ENCODE data around the gene SV2C.

DNA sequence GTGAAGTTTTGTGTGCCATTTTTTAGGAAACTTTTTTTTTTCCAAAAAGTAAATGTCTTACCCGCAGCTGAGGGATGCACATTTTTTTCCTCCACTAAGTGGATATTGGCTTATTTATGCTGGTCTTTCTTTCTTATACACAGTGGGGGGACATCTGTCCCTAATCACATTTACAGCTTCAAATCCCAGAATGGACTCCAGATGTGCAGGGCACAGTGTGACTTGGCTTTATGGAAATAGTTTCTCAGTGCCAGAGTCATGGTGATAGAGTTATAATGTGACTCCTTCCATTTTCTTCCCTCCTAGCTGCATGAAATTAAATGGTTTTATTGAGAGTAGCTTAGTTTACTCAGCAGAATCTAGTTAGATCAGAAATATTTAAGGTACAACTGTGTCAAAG, 66.5 kb downstream of the SV2C start:
- TF ChIP-seq, protein P1, sequence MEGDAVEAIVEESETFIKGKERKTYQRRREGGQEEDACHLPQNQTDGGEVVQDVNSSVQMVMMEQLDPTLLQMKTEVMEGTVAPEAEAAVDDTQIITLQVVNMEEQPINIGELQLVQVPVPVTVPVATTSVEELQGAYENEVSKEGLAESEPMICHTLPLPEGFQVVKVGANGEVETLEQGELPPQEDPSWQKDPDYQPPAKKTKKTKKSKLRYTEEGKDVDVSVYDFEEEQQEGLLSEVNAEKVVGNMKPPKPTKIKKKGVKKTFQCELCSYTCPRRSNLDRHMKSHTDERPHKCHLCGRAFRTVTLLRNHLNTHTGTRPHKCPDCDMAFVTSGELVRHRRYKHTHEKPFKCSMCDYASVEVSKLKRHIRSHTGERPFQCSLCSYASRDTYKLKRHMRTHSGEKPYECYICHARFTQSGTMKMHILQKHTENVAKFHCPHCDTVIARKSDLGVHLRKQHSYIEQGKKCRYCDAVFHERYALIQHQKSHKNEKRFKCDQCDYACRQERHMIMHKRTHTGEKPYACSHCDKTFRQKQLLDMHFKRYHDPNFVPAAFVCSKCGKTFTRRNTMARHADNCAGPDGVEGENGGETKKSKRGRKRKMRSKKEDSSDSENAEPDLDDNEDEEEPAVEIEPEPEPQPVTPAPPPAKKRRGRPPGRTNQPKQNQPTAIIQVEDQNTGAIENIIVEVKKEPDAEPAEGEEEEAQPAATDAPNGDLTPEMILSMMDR (IDR thresholded peaks at IDR 0.05): no peak
- no peak for TF ChIP-seq POLR2A (IDR thresholded peaks at IDR 0.05)
